DMS53 (cell line): Measurements from ENCODE around the gene ANKRD13A.
A peak's percentile ranks its signal among the peaks of the same experiment; 100 is the strongest.
"Not testable (repeated sequence)": the region's sequence is repeated elsewhere in the genome, so short reads cannot be mapped to it uniquely, and the experiment has no call there.

Source experiments
- DNase-seq: peaks from one replicate; lab custom pipeline; 2025; lab: John Stamatoyannopoulos, UW

The ANKRD13A gene

GRCh38 chr12:109983432-109984142 is 15.6 kb upstream of the ANKRD13A start:
- DNase-seq = no peak

- DNase-seq = not testable (repeated sequence)
Measured at GRCh38 chr12:109986236-109986635, 13.0 kb upstream of the ANKRD13A start.

GRCh38 chr12:109987615-109988014 is 11.6 kb upstream of the ANKRD13A start:
- no peak for DNase-seq

DNA sequence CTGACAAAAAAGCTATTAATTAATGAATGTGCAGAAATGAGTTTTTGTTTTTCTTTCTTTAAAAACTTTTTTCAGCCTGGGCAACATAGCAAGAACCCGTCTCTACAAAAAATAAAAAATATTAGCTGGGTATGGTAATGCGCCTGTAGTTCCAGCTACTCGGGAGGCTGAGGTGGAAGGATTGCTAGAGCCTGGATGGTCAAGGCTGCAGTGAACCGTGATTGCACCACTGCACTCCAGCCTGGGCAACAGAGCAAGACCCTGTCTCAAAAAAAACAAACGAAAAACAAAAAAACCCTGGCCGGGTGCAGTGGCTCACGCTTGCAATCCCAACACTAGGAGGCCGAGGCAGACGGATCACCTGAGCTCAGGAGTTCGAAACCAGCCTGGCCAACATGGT is 11.0 kb upstream of the ANKRD13A start:
- DNase-seq = no peak

DNA sequence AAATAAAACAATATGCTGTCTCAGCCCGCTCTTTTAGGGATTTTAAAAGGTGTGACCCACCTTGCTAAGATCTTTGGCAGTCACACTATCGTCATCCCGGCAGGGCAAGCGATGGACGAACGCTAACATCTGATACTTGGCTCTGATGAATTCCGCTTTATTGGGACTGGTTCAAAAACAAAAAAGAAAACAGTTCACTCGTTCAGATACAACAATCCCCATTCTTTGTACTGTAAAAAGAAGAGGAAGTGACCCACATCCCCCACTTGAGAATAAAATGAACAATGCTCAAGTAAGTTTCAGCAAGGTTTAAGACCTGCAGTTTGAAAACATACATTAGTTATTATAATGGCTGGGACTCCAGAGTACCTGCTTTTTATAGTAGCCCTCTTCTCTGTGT is 10.3 kb upstream of the ANKRD13A start:
- DNase-seq = no peak

- DNase-seq = no peak
Measured at GRCh38 chr12:109989380-109989779, 9.8 kb upstream of the ANKRD13A start.

GRCh38 chr12:109991586-109991985 is 7.6 kb upstream of the ANKRD13A start:
- DNase-seq = no peak

GRCh38 chr12:109993091-109993490 is 6.1 kb upstream of the ANKRD13A start:
- no peak for DNase-seq

GRCh38 chr12:109994401-109995175 is 4.6 kb upstream of the ANKRD13A start:
- no peak for DNase-seq

GRCh38 chr12:109995361-109995685 is 3.9 kb upstream of the ANKRD13A start:
- DNase-seq = no peak

DNA sequence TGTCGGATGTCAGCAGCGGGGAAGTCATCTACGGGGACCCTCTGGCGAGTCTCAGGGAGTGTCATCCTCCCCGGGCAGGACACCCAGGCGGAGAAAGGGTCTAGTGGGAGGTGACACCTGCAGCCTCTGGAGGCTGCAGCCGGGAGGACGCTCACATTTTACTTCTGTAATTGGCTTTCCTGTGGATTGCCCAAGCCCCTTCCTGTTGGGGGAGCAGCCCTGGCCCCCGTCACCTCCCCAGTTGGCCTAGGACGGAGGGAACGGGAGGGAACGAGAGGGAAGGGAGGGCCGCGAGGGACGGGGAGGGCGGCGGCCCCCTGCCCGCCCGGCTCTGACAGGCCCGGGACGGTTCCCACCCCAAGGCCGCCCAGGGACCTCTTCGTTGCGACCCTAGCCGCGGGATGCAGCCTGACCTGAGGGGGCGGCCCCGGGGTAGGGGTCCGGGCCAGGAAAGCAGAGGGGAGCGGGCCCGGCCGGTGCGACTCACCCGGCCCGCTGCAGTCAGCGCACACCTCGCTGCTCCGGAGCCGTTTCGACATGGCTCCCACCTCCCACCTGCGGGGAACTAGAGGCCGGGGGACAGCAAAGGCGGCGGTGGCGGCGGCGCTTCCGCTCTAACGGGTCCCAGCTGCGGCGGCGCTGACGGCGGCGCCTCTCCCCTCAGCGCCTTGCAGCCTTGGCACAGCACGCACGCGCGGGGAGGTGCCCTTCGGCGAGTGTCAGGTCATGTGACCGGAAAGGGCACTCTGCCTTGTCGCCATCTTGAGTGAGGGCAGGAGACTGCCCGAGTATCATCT is 3.3 kb upstream of the ANKRD13A start, which contains the start of gene GIT2:
Gene GIT2 (minus strand): TSS at position 683 of the 797 bp plus-strand sequence. CDS start 144 bp downstream, at position 539.
- DNase-seq = peak; percentile 99

- no peak for DNase-seq
Measured at GRCh38 chr12:109996483-109996853, 2.8 kb upstream of the ANKRD13A start.

- no peak for DNase-seq
Measured at GRCh38 chr12:109997393-109997792, 1.8 kb upstream of the ANKRD13A start.

- peak; percentile 42 for DNase-seq
Measured at GRCh38 chr12:109998241-109998903, 858 bp upstream of the ANKRD13A start.

DNA sequence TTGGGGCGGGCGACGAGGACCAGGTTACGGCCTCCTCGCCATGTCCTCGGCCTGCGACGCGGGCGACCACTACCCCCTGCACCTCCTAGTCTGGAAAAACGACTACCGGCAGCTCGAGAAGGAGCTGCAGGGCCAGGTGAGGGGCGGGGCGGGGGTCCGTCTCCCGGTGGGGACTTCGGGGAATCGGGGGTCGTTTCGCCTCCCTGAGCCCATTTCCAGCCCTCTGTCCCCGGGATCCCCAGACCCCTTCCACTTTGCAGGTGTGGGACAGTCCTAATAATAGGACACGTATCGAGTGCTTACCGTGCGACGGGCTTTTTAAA is 380 bp downstream of the ANKRD13A start:
- no peak for DNase-seq

GRCh38 chr12:109999983-110000505 is 814 bp downstream of the ANKRD13A start:
- DNase-seq = peak; percentile 60

DNA sequence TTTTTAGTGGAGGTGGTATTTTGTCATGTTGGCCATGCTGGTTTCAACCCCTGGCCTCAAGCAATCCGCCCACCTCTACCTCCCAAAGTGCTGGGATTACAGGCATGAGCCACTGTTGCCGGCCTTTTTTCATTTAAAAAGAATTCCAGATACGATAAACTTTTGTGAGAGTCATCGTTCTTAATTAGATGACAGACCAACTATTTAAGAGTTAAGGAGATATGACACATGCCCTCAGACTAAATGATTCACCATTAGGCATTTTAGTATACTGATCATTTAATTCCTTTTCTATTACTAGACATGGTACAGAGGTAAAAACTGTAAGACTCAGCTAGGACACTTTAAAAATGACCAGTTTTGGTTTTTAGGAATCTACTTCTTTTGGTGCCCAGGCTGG is 2.4 kb downstream of the ANKRD13A start:
- no peak for DNase-seq

DNA sequence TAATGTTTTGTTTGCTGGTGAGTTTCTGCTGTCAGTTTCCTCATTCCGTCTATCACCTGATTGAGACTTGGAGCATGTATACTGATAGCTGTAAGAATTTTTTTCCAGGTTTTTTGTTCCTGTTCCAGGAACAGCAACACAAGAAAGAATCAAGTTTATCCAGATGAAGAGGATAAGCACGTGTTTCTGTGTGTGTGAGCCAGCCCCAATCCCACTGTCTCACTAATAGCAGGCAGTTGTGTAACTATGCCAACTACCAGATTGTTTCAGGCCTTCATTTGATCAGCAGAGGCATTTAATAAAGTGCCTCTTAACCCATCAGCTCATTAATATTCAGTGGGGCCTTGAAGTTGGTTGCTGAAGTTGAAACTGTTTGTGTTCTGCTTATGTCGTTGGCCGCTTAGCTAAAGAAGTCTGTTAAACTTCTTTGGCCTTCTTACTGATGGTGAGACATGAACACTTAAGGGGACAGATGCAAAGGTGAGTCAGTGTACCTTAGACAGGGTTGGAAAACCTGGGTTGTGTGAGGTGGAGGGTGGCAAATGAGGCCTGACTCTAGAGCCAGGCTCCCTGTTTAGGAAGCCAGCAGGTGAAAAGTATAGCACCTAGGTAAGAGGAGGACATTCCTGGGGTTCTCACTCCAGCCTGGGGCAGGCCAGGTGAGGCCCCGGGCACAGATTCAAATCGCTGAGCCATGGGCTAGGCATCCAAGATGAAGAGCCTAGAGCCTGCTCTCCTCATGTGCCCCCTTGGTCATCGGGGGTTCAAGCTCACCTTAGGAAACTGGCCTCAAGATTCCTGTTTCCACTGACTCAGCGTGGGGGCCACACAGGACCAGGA is 3.7 kb downstream of the ANKRD13A start:
- no peak for DNase-seq

DNA sequence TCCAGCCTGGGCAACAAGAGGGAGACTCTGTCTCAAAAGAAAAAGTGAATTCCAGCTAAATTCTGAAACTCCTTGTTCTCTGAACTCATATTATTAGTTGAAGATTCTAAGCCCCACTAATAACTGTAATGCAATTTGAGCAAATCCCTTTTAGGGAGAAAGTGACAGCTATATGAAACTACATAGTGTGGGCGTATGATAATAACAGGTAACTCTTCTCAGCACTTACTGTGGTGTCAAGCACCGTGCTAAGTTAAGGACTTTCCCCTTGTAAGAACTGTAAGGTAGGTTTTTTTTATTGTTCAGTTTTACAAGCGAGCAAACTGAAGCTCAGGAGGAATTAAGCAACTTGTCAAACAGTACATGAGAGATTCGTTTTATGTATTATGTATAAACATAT is 5.4 kb downstream of the ANKRD13A start:
- no peak for DNase-seq

GRCh38 chr12:110005319-110005973 is 6.2 kb downstream of the ANKRD13A start:
- no peak for DNase-seq

GRCh38 chr12:110006115-110006514 is 6.9 kb downstream of the ANKRD13A start:
- DNase-seq = no peak
